GM21381 (cell line): Measurements from ENCODE around the gene DOCK9.
"Not testable (repeated sequence)": the region's sequence is repeated elsewhere in the genome, so short reads cannot be mapped to it uniquely, and the experiment has no call there.

Experiments used
- ATAC-seq: cut with Tn5 transposase; IDR thresholded peaks from one replicate; pipeline ENCODE4 v1.9.1; 2021; ENCODE audit warnings: mild to moderate bottlenecking, moderate library complexity; ENCODE audit not compliant: unreplicated experiment

Gene DOCK9

DNA sequence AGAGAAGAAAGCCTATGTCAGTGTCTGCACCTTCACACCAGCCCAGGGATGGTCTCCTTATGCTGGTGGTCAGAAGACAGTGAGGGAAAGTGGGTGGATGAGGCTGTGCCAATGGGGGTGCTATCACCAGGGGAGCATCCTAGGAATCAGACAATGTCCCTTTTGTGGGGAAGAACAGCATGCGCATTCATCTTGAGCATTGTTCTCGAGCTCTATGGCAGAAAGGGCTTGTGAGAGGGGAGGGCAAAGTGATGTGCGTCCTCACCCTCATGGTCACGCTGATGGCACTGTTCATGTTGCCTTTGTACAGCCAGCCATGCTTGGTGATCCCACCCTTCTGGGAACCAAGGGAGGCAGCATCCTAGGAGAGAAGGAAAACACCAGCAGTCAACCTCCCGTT lies 56.1 kb downstream of the DOCK9 start:
- no peak for ATAC-seq

DNA sequence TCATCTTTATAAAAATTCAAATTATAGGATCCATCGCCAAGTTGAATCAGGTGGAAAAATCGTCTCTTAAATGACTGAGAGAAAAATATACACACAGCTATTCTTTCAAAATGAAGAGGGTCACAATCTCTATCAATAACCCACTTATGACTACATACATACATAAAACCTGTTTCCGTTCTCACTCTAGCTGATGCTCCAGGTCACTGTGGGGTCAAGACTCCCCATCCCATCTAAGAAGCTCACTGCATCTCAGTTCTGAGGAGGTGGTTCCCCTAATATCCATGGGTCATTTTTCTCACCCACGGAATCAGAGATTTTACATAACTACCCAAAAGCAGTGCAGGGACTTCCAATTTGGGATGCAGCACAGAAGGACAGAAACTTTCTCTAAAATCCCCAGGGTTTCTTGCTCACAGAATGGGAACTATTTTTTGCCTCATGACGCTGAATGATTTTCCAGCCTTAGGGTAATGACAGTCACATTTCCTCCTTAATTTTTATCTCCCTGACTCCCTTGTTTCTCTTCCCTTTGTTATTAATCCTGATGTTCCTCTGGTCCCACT lies 56.8 kb downstream of the DOCK9 start:
- ATAC-seq: no peak

DNA sequence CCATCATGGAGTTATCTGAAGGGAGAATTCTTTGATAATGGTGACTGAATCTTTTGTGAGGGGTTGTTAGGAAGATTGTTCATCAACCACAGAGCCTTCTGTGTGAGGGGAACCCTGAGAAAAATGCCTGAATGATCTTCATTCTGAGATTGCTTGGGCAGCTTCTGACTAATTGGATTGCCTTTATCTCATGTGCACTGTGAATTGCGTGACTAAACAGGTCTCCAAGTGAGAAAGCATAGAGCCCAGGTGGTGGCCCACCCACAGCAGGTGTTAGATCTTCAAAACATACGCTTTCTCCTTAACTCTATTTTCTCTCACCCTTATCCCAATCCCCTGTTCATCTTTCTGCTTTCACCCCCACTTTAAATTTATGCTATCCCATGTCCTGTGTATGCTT lies 58.3 kb downstream of the DOCK9 start:
- ATAC-seq: no peak

- ATAC-seq: no peak
Measured at GRCh38 chr13:98918771-98919170, 59.1 kb downstream of the DOCK9 start.

DNA sequence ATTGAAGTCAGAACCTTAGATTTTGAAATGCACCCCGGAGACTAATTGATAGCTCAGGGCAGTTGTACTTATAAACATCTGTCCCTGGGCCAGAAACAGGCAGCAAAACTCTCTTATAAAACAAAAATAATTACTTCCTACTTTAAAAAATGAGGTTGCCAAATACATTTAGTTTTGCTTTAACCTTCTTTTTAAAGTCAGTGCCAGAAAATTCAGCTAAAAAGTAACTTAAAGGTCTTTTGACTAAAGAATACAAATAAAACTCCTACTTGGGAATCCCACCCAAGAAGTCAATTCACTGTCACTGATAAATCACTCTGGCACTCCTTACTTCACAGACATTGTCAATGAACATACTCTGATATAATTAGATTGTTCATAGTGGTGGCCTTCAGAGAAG lies 60.7 kb downstream of the DOCK9 start:
- no peak for ATAC-seq

DNA sequence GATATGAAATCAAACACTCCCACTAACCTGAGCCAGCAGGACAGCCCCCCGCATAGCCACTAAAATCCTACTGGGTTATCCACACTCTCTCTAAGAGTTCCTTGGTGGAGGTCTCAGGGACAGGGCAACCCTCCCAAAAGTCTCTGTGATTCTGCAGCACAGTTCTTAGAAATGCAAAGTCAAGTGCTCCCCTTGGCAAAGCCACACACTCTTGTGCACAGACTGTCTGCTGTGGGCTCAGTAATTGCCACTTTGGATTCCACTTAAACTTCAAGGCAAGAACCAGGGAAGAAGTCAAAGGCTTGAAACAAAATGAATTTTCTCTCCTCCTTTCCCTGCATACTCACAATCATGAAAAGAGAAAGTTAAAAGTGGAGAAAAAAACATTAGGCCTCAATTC lies 61.5 kb downstream of the DOCK9 start:
- ATAC-seq: no peak

GRCh38 chr13:98915981-98916380 lies 61.9 kb downstream of the DOCK9 start:
- no peak for ATAC-seq

GRCh38 chr13:98915563-98915962 lies 62.3 kb downstream of the DOCK9 start:
- no peak for ATAC-seq

- no peak for ATAC-seq
Measured at GRCh38 chr13:98913741-98914140, 64.1 kb downstream of the DOCK9 start.

DNA sequence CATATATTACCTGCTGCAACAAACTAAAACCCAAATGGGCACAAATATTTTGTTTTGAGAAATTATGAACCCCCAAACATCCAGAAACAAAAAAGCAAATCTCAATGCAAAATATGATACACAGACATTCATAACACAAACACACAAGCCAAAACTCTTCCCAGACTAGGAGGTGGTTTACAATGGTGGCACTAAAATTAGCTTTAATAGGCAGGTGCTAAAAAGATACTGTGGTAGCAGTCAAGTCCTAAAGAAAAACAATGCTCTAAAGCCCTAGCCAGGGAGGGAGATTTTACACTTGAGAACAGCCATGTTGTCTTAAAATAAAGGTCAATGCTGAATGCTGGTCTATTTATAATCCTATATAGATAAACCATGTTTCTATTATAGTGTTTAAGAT lies 65.0 kb downstream of the DOCK9 start:
- ATAC-seq: no peak

DNA sequence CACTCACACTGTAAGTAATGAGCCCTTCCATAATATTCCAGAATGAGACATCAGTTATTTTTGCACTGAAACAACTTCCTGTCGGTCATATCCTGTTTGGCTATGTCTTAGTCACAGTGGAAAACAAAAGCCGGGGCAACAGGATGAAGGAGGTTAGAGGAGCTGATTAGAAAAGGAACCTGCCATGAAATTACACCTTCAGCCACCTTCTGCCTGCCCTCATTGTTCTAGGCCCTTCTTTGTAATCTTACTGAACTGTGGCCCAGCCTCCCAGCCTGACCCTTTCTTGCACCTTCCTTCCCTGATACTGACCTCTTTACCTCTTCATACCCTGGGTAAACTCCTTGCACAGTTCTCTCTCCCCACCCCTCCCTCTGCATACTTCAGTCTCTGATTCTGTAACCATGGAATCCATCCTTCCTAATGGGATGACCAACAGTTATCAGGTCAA lies 67.3 kb downstream of the DOCK9 start:
- ATAC-seq: no peak

- no peak for ATAC-seq
Measured at GRCh38 chr13:98909016-98909415, 68.8 kb downstream of the DOCK9 start.

DNA sequence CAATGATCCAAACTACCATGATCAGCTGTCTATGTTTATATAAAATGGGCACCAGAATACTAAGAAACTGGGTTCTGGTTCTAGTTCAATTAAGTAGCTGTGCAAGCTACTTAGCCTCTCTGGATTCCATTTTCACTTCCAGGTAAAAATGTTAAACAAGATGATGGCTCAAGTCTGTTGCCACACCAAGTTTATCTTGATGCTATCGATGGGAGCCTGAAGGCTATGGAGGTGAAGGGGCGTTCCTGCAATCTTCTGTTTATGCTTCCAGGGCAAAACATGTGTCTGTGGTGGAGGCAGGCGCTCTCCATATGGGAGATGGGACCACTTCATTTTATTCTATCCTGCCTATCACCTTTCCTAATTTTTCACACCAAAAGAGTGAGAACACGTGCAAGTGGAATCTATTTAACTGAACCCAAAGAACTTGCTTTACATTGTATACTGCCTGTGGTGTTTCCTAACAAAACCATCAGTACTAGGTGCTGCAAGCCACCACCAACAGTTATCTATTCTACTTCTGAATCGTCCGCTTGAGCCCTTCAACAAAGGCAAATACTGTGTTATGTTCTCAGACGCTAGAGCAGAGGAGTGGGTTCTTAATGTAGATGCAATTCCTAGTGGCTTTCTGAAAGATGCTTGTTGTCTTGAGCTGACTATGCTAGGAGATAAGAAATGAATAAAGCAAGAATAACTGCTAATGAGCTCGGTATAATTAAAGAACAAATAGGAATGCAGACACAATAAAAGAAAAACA lies 70.9 kb downstream of the DOCK9 start:
- ATAC-seq: no peak

GRCh38 chr13:98905199-98905598 lies 72.7 kb downstream of the DOCK9 start:
- ATAC-seq: no peak

GRCh38 chr13:98900442-98900841 lies 77.4 kb downstream of the DOCK9 start:
- no peak for ATAC-seq

- ATAC-seq: no peak
Measured at GRCh38 chr13:98897706-98898105, 80.2 kb downstream of the DOCK9 start.

GRCh38 chr13:98896868-98897144 lies 81.1 kb downstream of the DOCK9 start:
- no peak for ATAC-seq

DNA sequence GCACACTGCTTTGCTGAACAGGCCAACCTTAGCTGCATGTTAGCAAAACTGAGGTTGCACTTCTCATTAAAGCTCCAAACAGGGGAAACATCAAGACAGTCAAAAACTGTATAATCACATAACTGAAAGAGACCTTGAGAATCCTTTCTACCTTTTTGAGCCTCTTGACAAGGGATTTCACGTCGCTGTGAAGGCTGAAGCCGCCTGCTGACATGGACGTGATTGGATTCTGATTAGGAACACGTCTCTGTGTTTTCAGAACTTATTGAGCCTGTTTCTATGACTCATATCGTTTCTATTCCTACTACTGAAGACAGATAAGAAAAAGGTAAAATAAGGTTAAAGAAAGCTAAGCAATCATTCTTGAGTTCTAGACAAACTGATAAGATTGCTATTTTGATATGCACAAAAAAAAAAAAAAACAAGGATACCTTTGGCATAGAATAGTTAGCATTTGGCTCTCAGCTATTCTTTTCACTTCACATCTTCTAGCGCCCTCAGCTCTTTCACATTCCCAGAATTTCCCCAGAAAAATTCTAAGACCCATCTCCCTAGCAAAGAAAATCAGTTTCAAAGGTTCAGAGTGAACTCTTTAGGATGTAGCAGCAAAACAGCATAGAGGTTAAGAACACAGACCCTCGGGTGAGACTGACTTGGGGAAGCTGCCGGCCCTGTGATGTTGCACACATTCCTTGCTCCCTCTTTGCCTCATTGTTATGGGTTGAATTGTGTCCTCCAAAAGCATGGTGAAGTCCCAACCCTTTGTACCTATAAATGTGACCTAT lies 81.6 kb downstream of the DOCK9 start:
- no peak for ATAC-seq

DNA sequence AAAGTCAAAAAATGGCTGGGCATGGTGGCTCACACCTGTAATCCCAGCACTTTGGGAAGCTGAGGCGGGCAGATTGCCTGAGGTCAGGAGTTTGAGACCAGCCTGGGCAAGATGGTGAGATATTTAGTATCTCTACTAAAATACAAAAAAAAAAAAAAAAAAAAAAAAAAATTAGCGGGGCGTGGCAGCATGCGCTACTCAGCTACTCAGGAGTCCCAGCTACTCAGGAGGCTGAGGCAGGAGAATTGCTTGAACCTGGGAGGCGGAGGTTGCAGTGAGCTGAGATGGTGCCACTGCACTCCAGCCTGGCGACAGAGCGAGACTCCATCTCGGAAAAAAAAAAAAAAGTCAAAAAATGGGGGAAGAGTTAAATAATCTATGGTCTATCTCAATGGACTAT lies 83.0 kb downstream of the DOCK9 start:
- ATAC-seq: not testable (repeated sequence)

DNA sequence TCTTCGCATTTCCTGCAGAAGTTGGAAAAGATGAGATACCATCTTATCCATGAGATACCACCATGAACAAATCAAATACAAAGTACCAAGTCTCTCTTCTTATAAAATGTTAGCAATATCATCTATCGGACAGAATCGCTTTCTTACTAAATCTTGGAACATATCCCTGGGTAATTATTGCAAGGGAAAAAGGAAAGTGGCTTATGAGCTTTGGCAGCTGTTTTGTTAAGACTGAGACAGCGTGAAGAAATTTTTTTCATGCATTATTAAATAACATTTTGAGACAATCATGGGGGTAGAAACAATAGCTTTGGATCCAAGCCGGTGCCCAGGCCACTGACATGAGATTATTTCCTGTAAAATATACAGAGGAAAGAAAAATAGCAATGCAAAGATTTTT lies 84.5 kb downstream of the DOCK9 start:
- no peak for ATAC-seq

GRCh38 chr13:98892821-98893220 lies 85.0 kb downstream of the DOCK9 start:
- no peak for ATAC-seq

DNA sequence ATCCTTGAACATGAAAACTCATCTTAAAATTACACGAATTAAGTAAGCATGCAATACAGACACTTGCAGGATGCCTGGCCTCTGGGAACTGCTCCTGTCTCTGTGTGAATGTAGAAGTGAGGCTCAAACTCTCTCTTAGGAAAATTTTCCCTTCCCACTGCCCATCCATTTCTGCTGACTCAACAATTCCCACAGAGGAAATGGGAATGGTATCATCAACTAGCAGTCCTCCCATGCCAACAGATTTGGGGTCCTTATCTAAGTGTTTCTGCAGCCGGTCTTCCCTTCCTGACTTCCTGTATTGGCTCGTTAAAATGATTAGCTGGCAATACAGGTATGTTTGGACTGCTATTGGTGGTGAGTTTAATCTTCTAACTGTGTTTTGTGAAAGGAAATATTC lies 85.8 kb downstream of the DOCK9 start:
- no peak for ATAC-seq
